H9 (cell line): ENCODE results near the gene BCL11B. TPM values are rescaled to one million over a fixed set of nuclear protein-coding genes. Genes with fewer than 3 reads are reported as not detected.

Source experiments
- DNase-seq: peaks from one replicate; pipeline ENCODE4 v3.0.0-alpha.2; 2017
- H2AFZ ChIP-seq: one replicate; pipeline ENCODE4 v1.6.1; 2013; ENCODE audit warnings: mild to moderate bottlenecking, low read length, control low read depth, moderate library complexity
- H2AK5ac ChIP-seq: 2 replicates; pipeline ENCODE4 v1.6.1; 2013; ENCODE audit warnings: low read length, control low read depth, mixed read lengths; ENCODE audit not compliant: insufficient read length
- H2BK120ac ChIP-seq: one replicate; pipeline ENCODE4 v1.6.1; 2013; ENCODE audit warnings: low read depth, mild to moderate bottlenecking, low read length, control low read depth, inconsistent platforms; ENCODE audit not compliant: poor library complexity, severe bottlenecking
- H2BK12ac ChIP-seq: 2 replicates; pipeline ENCODE4 v1.6.1; 2013; ENCODE audit warnings: low read length, control low read depth, mixed read lengths, low read depth; ENCODE audit not compliant: insufficient read length
- H2BK15ac ChIP-seq: 2 replicates; pipeline ENCODE4 v1.6.1; 2013; ENCODE audit warnings: low read depth, low read length, control low read depth
- H2BK20ac ChIP-seq: one replicate; pipeline ENCODE4 v1.6.1; 2013; ENCODE audit warnings: low read depth, mild to moderate bottlenecking, low read length, control low read depth, inconsistent platforms; ENCODE audit not compliant: poor library complexity, severe bottlenecking
- H2BK5ac ChIP-seq: 2 replicates; pipeline ENCODE4 v1.6.1; 2013; ENCODE audit warnings: low read length, control low read depth, mixed read lengths; ENCODE audit not compliant: insufficient read length
- H3K14ac ChIP-seq: 2 replicates; pipeline ENCODE4 v1.6.1; 2013; ENCODE audit warnings: low read length, control low read depth; ENCODE audit not compliant: insufficient read depth
- H3K18ac ChIP-seq: 2 replicates; pipeline ENCODE4 v1.6.1; 2013; ENCODE audit warnings: low read depth, mild to moderate bottlenecking, mixed read lengths, low read length, control low read depth; ENCODE audit not compliant: insufficient read length
- H3K23ac ChIP-seq: 2 replicates; pipeline ENCODE4 v1.6.1; 2013; ENCODE audit warnings: low read length, control low read depth, mixed read lengths, low read depth; ENCODE audit not compliant: insufficient read length
- H3K23me2 ChIP-seq: 2 replicates; pipeline ENCODE4 v1.6.1; 2013; ENCODE audit warnings: low read depth, mild to moderate bottlenecking, mixed read lengths, low read length, control low read depth; ENCODE audit not compliant: insufficient read length, poor library complexity, severe bottlenecking
- H3K27ac ChIP-seq: 2 replicates; pipeline ENCODE4 v1.5.1; 2013; ENCODE audit warnings: low read length, control low read depth, mixed read lengths, low read depth; ENCODE audit not compliant: insufficient read length
- H3K27me3 ChIP-seq: 2 replicates; pipeline ENCODE4 v1.6.1; 2013; ENCODE audit warnings: low read length, control low read depth, inconsistent platforms; ENCODE audit not compliant: insufficient read depth
- H3K4ac ChIP-seq: 2 replicates; pipeline ENCODE4 v1.6.1; 2013; ENCODE audit warnings: low read depth, mild to moderate bottlenecking, control low read depth, inconsistent platforms, low read length, moderate library complexity
- H3K4me1 ChIP-seq: 2 replicates; pipeline ENCODE4 v1.6.1; 2013; ENCODE audit warnings: low read length, control low read depth, inconsistent platforms; ENCODE audit not compliant: insufficient read depth
- H3K4me2 ChIP-seq: 2 replicates; pipeline ENCODE4 v1.6.1; 2013; ENCODE audit warnings: low read length, control low read depth, mixed read lengths; ENCODE audit not compliant: insufficient read length, insufficient read depth
- H3K56ac ChIP-seq: 2 replicates; pipeline ENCODE4 v1.6.1; 2013; ENCODE audit warnings: low read depth, mild to moderate bottlenecking, mixed read lengths, low read length, control low read depth; ENCODE audit not compliant: insufficient read length
- H3K79me1 ChIP-seq: 2 replicates; pipeline ENCODE4 v1.6.1; 2013; ENCODE audit warnings: low read depth, mild to moderate bottlenecking, moderate library complexity, low read length, control low read depth, inconsistent platforms; ENCODE audit not compliant: insufficient read depth, poor library complexity, severe bottlenecking
- H3K79me2 ChIP-seq: 2 replicates; pipeline ENCODE4 v1.6.1; 2013; ENCODE audit warnings: low read length, control low read depth, inconsistent platforms; ENCODE audit not compliant: insufficient read depth
- H3K9ac ChIP-seq: 2 replicates; pipeline ENCODE4 v1.6.1; 2013; ENCODE audit warnings: low read length, control low read depth, mixed read lengths; ENCODE audit not compliant: insufficient read length; ENCODE audit errors: extremely low read depth
- H3K9me3 ChIP-seq: one replicate; pipeline ENCODE4 v1.6.1; 2013; ENCODE audit warnings: low read depth, low read length, inconsistent platforms; ENCODE audit not compliant: control insufficient read depth
- H3T11ph ChIP-seq: one replicate; pipeline ENCODE4 v1.6.1; 2013; ENCODE audit warnings: mild to moderate bottlenecking, low read length, control low read depth, inconsistent platforms
- H4K20me1 ChIP-seq: one replicate; pipeline ENCODE4 v1.6.1; 2013; ENCODE audit not compliant: control insufficient read depth, insufficient read length, insufficient read depth
- H4K5ac ChIP-seq: 2 replicates; pipeline ENCODE4 v1.6.1; 2013; ENCODE audit warnings: low read depth, mild to moderate bottlenecking, mixed read lengths, low read length, control low read depth; ENCODE audit not compliant: insufficient read length
- H4K8ac ChIP-seq: replicated peaks from 2 replicates; pipeline ENCODE4 v1.6.1; 2013; ENCODE audit warnings: low read length, control low read depth, mixed read lengths, low read depth; ENCODE audit not compliant: insufficient read length
- H4K91ac ChIP-seq: 2 replicates; pipeline ENCODE4 v1.6.1; 2013; ENCODE audit warnings: low read depth, mild to moderate bottlenecking, moderate library complexity, mixed read lengths, low read length, control low read depth; ENCODE audit not compliant: insufficient read length
- H3K27ac Mint-ChIP-seq, 3 experiments: 2 replicates in 2 of 3; 3 replicates in 1 of 3; pipeline ENCODE4 v1.8.0; 2020 to 2021; ENCODE audit warnings: mixed read lengths in 3 of 3, mild to moderate bottlenecking in 1 of 3, moderate library complexity in 1 of 3
- H3K27me3 Mint-ChIP-seq: 2 replicates; pipeline ENCODE4 v1.8.0; 2021; ENCODE audit warnings: low read depth, mild to moderate bottlenecking, moderate library complexity, mixed read lengths
- H3K36me3 Mint-ChIP-seq, 3 experiments: 2 replicates in 2 of 3; 3 replicates in 1 of 3; pipeline ENCODE4 v1.8.0; 2020 to 2021; ENCODE audit warnings: low read depth in 3 of 3, mixed read lengths in 3 of 3; ENCODE audit not compliant: insufficient read depth in 1 of 3
- H3K4me1 Mint-ChIP-seq, 2 experiments: 2 replicates each; pipeline ENCODE4 v1.8.0; 2020; ENCODE audit warnings: mixed read lengths in 2 of 2
- H3K4me3 Mint-ChIP-seq, 2 experiments: 2 replicates in 1 of 2; 3 replicates in 1 of 2; pipeline ENCODE4 v1.8.0; 2020 to 2021; ENCODE audit warnings: mild to moderate bottlenecking in 2 of 2, mixed read lengths in 2 of 2, moderate library complexity in 1 of 2
- H3K9me3 Mint-ChIP-seq, 2 experiments: 2 replicates in 1 of 2; 3 replicates in 1 of 2; pipeline ENCODE4 v1.8.0; 2020; ENCODE audit warnings: mild to moderate bottlenecking in 2 of 2, mixed read lengths in 2 of 2, moderate library complexity in 1 of 2
- CTCF ChIP-seq: fragments of 200-600 bp; sonication (generic); conservative IDR thresholded peaks from 3 replicates; pipeline ENCODE4 v1.8.0; 2021; ENCODE audit warnings: antibody characterized with exemption, mild to moderate bottlenecking
- WGBS: extraction: QIAGEN DNeasy Blood & Tissue Kit; methylation state at CpG from one replicate; pipeline ENCODE4 v1.1.7; 2013; ENCODE audit warnings: missing lambda C conversion rate, low lambda C conversion rate, mixed read lengths; ENCODE audit not compliant: insufficient read length; ENCODE audit errors: extremely low coverage; 5-methylcytosine and 5-hydroxymethylcytosine counted together
- total RNA-seq: library from RNA; stranded (reverse); gene quantifications from 2 replicates; pipeline ENCODE4 v1.2.1, GENCODE V29; 2021

BCL11B gene
- total RNA-seq, 1 experiment from 2014 or later = 4.9 TPM

- no peaks in the 10 kb centered on the region for H3K9me3 ChIP-seq
- H3K27ac ChIP-seq = no peak overlapping the region
- H3K79me1 ChIP-seq = no peaks in the 10 kb centered on the region
- no peak overlapping the region for H3K14ac ChIP-seq
- no peak overlapping the region for H2AK5ac ChIP-seq
- no peaks in the 10 kb centered on the region for H3K79me2 ChIP-seq
- H2BK120ac ChIP-seq = no peak overlapping the region
- no peaks in the 10 kb centered on the region for H3K27me3 ChIP-seq
- no peak overlapping the region for H3K9ac ChIP-seq
- no peak overlapping the region for H2BK12ac ChIP-seq
- H4K5ac ChIP-seq = no peak overlapping the region
- no peak overlapping the region for H3K23ac ChIP-seq
- no peak overlapping the region for H3T11ph ChIP-seq
- no peak overlapping the region for H3K4me2 ChIP-seq
- no peaks in the 10 kb centered on the region for H4K20me1 ChIP-seq
- no peak overlapping the region; a peak in 1 of 7 replicates for H3K27ac Mint-ChIP-seq
- H3K9me3 Mint-ChIP-seq = no peaks in the 10 kb centered on the region
- H2BK5ac ChIP-seq = no peak overlapping the region
- H2AFZ ChIP-seq = no peak overlapping the region
- TF ChIP-seq CTCF = no peak
- no peak overlapping the region for H4K8ac ChIP-seq
- WGBS = no CpG with 5 or more reads among the region's 33 CpGs
- no peaks in the 10 kb centered on the region for H3K27me3 Mint-ChIP-seq
- H4K91ac ChIP-seq = no peak overlapping the region
- peaks cover 10 to 23% of the 10 kb centered on the region in 2 experiments for H3K4me1 Mint-ChIP-seq
- DNase-seq = peak; percentile 35
- no peak overlapping the region for H3K4me3 Mint-ChIP-seq
- peaks cover 0 to 7% (median 4%) of the 10 kb centered on the region in 3 experiments; a peak in 3 of 7 replicates for H3K36me3 Mint-ChIP-seq
- no peak overlapping the region for H2BK15ac ChIP-seq
- no peaks in the 10 kb centered on the region for H3K4me1 ChIP-seq
- H3K4ac ChIP-seq = no peak overlapping the region
- no peak overlapping the region for H2BK20ac ChIP-seq
- H3K56ac ChIP-seq = no peak overlapping the region
- no peaks in the 10 kb centered on the region for H3K23me2 ChIP-seq
- H3K18ac ChIP-seq = no peak overlapping the region
Measured at GRCh38 chr14:99176156-99176945, 95.6 kb downstream of the BCL11B start.
